Nephron (organoid): Measurements from ENCODE around the gene SYCN.

Experiments used
- H3K27ac Mint-ChIP-seq, 3 experiments: 2 replicates each; pipeline ENCODE4 v1.8.0; 2020; ENCODE audit warnings: mixed read lengths in 3 of 3, mild to moderate bottlenecking in 2 of 3, moderate library complexity in 1 of 3
- H3K27me3 Mint-ChIP-seq: 2 replicates; pipeline ENCODE4 v1.8.0; 2021; ENCODE audit warnings: low read depth, mild to moderate bottlenecking, moderate library complexity, mixed read lengths
- H3K36me3 Mint-ChIP-seq: 2 replicates; pipeline ENCODE4 v1.8.0; 2020; ENCODE audit warnings: low read depth, mixed read lengths
- H3K4me1 Mint-ChIP-seq: 2 replicates; pipeline ENCODE4 v1.8.0; 2020; ENCODE audit warnings: mixed read lengths
- H3K4me3 Mint-ChIP-seq, 3 experiments: 2 replicates each; pipeline ENCODE4 v1.8.0; 2020; ENCODE audit warnings: mild to moderate bottlenecking in 3 of 3, mixed read lengths in 3 of 3, moderate library complexity in 2 of 3
- H3K9me3 Mint-ChIP-seq: 2 replicates; pipeline ENCODE4 v1.8.0; 2020; ENCODE audit warnings: mixed read lengths
- CTCF ChIP-seq, 3 experiments: fragments of 200-600 bp; sonication (generic); IDR thresholded peaks; one replicate each; pipeline ENCODE4 v1.5.0; 2021; ENCODE audit warnings: antibody characterized with exemption in 3 of 3; ENCODE audit not compliant: unreplicated experiment in 3 of 3

Gene SYCN

GRCh38 chr19:39168258-39169142 is 35.6 kb downstream of the SYCN start:
- peaks cover 6% of the 10 kb centered on the region for H3K36me3 Mint-ChIP-seq
- peak overlapping the region in 2 of 3 experiments; percentile 22 to 74 for H3K27ac Mint-ChIP-seq
- H3K27me3 Mint-ChIP-seq: no peaks in the 10 kb centered on the region
- H3K4me1 Mint-ChIP-seq: no peaks in the 10 kb centered on the region
- TF ChIP-seq CTCF (IDR thresholded peaks at IDR 0.05; ENCODE audit: unreplicated experiment in 3 of 3): no peak
- H3K4me3 Mint-ChIP-seq: no peak overlapping the region
- no peaks in the 10 kb centered on the region for H3K9me3 Mint-ChIP-seq

GRCh38 chr19:39167461-39168257 is 36.4 kb downstream of the SYCN start:
- H3K27me3 Mint-ChIP-seq: no peaks in the 10 kb centered on the region
- H3K9me3 Mint-ChIP-seq: no peaks in the 10 kb centered on the region
- TF ChIP-seq CTCF (IDR thresholded peaks at IDR 0.05; ENCODE audit: unreplicated experiment in 3 of 3): no peak
- peak overlapping the region in 1 of 3 experiments; percentile 93 for H3K27ac Mint-ChIP-seq
- no peak overlapping the region for H3K4me3 Mint-ChIP-seq
- H3K4me1 Mint-ChIP-seq: peaks cover 2% of the 10 kb centered on the region
- H3K36me3 Mint-ChIP-seq: peaks cover 6% of the 10 kb centered on the region

DNA sequence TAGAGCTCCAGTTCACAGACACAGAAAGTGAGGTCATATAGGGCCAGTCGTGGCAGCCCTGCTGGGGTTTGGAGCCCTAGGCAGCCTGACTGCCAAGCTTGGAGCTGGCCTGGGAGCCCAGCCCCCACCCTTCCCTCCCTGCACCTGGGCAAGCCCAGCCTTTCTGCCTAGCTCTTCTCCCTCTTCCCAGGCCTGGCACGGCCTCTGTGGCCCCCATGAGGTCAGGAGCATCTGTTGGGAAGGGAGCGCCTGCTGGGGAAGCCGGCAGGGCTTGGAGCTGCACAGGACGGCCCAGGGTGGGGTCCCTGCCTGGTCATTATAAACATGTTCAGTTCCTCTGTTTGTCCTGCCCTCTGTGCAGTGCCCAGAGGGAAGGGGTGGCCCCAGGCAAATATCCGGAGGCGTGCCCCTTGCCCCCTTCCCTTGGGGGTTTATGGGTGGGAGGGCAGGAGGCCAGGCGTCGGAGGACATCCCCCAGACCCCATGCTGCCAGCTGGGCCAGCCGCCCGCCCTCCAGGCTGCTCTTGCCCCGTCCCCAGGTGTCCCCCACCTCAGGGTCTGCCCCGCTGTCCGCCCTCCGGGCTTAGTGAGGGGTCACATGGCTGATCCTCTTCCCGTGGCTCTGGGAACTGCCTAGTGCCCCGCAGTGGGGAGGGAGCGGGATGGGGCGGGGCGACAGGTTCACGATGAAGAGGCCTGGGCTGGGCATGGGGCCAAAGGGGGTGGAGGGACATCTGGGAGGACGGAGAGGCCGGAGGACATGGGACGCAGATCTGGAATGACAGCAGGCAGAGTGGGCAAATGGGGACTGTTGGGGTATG is 37.3 kb downstream of the SYCN start:
- Mint-ChIP-seq H3K27ac (peak overlapping the region in 1 of 3 experiments; percentile 93), H3K4me3 (no peak overlapping the region), H3K36me3 (peaks cover 6% of the 10 kb centered on the region), H3K27me3 (no peaks in the 10 kb centered on the region), H3K4me1 (peaks cover 6% of the 10 kb centered on the region), H3K9me3 (no peaks in the 10 kb centered on the region)
- TF ChIP-seq CTCF (IDR thresholded peaks at IDR 0.05; ENCODE audit: unreplicated experiment in 3 of 3): no peak

GRCh38 chr19:39165857-39166256 is 38.2 kb downstream of the SYCN start:
- Mint-ChIP-seq H3K27me3 (no peaks in the 10 kb centered on the region), H3K4me1 (peaks cover 6% of the 10 kb centered on the region), H3K4me3 (no peak overlapping the region), H3K9me3 (no peaks in the 10 kb centered on the region), H3K36me3 (peaks cover 6% of the 10 kb centered on the region), H3K27ac (no peak overlapping the region)
- TF ChIP-seq CTCF (IDR thresholded peaks at IDR 0.05; ENCODE audit: unreplicated experiment in 3 of 3): no peak

- Mint-ChIP-seq H3K27ac (peak overlapping the region in 1 of 3 experiments; percentile 43), H3K36me3 (peaks cover 6% of the 10 kb centered on the region), H3K9me3 (no peaks in the 10 kb centered on the region), H3K4me3 (no peak overlapping the region), H3K4me1 (peaks cover 14% of the 10 kb centered on the region), H3K27me3 (no peaks in the 10 kb centered on the region)
- no peak for TF ChIP-seq CTCF (IDR thresholded peaks at IDR 0.05; ENCODE audit: unreplicated experiment in 3 of 3)
Observed at GRCh38 chr19:39164289-39164688, 39.8 kb downstream of the SYCN start.
